ENCODE data around the gene NTN1.

- TF ChIP-seq POLR2A (IDR thresholded peaks at IDR 0.05; ENCODE audit: low read depth, low read length): no peak
- TF ChIP-seq TAF1 (IDR thresholded peaks at IDR 0.05; ENCODE audit: low read depth, low read length): no peak
- no peak for TF ChIP-seq SPI1 (IDR thresholded peaks at IDR 0.05; ENCODE audit: low read depth, low read length)
- TF ChIP-seq POLR2AphosphoS5 (IDR thresholded peaks at IDR 0.05; ENCODE audit: low read depth, low read length): no peak
- no peak for TF ChIP-seq PAX5 (IDR thresholded peaks at IDR 0.05; ENCODE audit: insufficient read depth, low read length, severe bottlenecking)
- no peak for TF ChIP-seq POU2F2 (IDR thresholded peaks at IDR 0.05; ENCODE audit: low read depth, low read length)
Measured at GRCh38 chr17:9239793-9240658, 218.7 kb downstream of the NTN1 start.
